NCI-H1105 treated with DMSO at 0.1 percent for 48 hours (cell line): ENCODE results near the gene BAD.
A peak's percentile ranks its signal among the peaks of the same experiment; 100 is the strongest.
"Not testable (repeated sequence)": the region's sequence is repeated elsewhere in the genome, so short reads cannot be mapped to it uniquely, and the experiment has no call there.

Source experiments
- DNase-seq: peaks from one replicate; lab custom pipeline; 2025; lab: John Stamatoyannopoulos, UW

The BAD gene

DNA sequence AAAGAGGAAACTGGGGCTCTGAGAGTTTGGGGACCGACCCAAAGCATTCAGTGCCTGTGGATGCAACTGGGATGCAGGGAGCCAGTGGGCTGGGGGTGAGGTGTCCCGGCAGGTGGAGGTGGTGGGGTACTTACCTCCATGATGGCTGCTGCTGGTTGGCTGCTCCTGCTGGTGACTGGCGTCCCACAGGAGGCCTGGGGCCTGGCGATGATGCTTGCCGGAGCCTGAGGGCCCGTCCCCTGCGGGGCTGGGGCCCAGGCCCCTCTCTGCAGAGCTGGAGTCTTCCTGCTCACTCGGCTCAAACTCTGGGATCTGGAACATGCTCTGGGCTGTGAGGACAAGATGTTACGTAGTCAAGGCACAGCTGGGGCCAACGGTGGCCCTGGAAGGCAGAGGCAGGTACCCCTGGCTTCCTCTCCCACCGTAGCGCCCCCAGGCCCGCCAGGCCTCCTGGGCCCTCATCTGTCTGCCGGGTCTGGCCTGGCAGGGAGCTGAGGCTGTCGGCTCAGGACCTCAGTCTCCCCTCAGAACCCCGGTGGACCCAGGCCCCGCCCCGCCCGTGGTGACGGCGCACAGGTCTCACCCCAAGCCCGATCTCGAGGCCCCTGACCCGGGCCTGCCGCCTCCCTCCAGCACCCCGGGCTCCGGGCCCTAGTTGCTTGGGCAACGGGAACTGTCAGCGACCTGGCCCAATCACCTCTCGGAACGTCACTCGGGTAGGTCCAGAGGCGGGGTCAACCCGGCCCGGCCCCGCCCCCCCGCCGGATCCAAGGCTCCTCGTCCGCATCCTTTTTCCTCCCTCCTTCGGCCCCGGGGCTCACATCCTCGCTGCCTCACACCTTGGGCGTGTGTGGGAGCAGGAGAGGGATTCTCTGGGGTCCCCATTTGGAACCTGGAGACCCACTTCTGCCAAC, at the start of gene BAD:
BAD (minus strand) TSS at position 618 of the 914 bp plus-strand sequence; CDS start at position 321, 297 bp downstream.
- peak; percentile 92 for DNase-seq

DNA sequence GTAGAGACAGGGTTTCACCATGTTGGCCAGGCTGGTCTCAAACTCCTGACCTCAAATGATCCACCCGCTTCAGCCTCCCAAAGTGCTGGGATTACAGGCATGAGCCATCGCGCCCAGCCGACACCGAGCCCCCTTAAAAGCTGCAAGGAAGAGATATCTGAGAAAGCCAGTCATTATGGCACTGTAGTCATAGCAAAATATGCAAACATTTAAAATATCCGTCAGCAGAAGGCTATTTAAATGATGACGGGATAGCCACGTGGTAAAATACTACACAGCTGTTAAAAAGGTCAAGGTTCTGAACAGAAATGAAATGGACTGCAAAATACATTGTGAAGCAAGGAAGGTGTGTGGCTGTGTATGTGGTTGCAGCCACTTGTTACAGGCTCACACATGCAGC, 49.1 kb upstream of the BAD start:
- no peak for DNase-seq

DNA sequence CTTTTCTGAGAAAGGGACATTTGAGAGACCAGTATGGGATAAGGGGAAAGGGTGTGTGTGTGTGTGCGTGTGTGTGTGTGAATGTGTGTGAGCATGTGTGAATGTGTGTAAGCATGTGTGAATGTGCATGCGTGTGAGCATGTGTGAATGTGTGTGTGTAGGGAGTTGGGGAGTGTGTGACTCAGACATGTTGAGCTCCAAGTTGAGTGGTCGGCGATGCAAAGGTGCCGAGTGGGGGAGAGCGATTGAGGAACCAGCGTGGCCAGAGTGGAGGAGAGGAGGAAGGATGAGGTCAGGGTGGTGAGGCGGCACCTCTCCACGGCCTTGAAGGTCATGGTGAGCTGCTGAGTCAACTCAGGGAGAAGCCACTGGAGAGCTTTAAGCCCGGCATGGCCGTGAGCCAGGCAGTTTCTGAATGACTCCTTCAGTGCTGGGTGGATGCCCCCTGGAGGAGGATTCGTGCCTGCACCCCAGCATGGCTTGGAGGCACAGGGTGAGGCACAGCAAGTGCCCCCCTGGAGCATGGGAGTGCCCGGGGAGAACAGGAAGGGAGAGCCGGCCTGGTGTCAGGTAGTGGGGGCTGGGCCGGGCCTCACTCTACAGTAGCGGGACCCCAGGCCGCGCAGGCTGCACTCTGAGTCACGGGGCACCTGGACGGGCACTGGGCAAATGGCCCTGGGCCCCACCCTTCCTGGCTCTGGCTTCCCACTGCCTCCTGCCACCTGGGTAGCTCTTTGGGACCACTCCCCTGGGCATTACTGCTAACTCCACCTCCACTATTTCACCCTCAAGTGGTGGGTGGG, 47.3 kb upstream of the BAD start:
- no peak for DNase-seq

DNA sequence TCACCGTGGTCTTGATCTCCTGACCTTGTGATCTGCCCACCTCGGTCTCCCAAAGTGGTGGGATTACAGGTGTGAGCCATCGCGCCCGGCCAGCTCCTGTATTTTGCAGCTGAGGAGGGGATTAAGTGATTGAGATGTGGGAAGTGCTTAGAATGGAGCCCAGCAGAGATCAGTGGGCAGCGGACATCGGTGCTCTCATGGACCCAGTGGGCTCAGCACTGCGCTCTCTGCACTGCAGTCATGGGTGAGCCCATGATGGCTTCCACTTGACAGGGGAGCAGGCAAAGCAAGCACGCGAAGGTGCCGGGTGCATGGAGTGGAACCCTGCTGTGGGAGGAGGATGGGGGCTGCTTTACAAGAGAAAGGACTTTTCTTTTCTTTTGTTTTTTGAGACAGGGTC, 46.4 kb upstream of the BAD start:
- DNase-seq = no peak

DNA sequence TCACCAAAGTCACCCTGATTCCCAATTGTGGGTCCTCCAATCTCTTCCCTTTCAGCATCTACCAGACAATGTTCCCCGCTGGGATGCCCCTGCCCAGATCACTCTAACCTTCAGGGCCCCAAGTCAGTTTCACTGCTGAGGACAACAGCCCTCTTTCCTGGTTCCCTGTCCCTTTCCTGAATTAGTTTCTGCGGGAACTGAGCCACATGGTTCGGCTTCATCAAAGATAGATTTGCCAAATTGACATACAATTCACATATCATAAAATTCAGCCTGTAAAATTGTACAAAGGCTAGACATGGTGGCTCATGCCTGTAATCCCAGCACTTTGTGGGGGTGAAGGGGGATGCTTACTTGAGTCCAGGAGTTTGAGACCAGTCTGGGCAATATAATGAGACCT, 43.5 kb upstream of the BAD start:
- no peak for DNase-seq

DNA sequence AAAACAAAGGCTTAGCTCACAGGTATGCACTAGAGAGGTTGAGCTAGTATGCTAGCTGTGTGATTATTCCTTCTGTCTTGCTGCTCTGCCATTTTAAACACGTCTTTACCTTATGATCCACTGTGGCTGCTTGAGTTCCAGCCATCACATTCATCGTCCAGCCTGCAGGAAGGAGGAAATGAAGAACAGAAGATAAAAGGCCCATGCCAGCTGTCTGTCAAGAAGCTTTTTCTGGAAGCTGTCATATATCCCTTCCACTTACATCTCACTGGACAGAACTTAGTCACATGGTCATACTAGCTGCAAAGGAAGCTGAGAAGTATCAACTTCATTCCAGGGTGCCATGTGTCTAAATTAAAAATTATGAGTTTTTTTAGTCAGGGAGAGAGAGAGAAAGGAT, 42.9 kb upstream of the BAD start:
- no peak for DNase-seq

DNA sequence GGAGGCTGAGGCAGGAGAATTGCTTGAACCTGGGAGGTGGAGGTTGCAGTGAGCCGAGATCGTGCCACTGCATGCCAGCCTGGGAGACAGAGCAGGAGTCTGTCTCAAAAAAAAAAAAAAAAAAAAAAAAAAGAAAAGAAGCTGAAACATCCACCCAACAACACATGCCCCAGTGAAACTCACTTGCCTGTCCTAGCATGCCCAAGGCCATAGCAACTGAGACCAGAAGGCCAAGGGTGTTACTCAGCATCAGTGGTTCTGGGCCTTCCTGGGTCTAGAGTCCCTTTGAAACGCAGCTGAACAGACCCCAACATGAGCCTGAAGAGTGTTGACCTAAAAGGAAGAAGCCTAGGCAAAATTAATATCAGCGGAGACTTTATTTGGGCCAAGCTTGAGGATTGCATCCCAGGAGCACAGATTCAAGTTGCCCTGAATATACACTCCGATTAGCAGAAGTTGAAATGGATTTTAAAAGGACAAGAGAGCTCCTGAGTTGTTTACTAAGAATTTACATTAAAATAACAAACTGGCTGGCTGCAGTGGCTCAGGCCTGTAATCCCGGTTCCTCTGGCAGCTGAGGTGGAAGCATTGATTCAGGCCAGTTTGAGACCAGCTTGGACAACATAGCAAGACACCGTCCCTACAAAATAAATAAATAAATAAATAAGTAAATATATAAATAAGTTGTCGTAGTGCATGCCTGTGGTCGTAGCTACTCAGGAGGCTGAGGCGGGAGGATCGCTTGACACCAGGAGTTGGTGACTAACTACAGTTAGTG, 40.4 kb upstream of the BAD start:
- DNase-seq = no peak

DNA sequence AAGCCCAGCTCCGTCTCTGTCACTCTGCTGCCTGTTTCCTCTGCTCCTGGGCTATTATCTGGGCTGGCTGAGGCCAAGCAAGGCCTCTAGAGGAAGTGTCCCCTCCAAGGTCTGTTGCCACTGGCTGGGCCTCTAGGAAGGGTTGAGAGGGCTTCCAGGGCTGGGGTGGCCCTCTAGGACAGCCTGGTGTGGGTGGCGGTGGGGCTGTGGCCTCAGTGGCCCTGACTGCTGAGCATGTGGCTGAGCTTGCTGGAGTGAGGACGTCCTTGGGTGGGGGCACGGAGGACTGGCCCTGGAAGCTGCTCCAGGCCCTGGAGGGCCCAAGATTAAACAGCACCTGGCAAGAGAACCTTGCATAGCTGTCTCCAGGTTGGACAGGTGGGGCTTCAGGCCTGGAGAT, 39.5 kb upstream of the BAD start:
- not testable (repeated sequence) for DNase-seq

DNA sequence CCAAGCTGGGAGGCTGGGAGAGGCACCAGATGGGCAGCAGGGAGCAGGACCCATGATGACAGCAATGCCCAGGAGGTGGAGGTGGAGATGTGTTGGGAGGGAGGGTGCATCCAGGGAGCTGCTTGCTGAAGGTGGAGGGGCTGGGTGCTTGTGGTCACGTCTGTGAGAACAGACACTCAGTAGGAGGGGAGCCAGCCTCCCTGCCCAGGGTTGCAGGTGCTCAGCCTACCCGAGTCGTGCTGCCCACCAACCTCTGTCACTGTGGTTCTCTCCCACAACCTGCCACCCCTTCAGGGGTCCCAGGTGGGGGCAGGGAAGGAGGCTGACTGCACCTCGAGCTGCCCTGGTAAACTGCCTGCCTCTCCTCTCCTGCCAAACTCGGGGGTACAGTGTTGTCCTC, 38.9 kb upstream of the BAD start:
- no peak for DNase-seq

DNA sequence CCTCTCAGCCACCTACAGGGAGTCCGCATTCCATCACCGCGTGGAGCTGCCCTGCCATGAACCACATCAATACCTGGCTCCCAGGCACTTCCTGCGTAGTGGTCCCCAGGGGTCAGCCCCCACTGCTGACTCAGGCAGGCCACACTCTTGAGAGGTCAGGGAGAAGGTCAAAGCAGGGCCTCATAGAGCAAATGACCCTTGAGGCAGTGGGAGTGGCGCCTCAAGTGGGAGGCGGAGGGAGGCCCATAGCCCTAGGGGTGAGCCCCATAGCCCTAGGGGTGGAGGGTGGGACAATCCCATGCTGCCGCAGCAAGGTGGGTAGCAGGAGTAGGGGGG, 38.4 kb upstream of the BAD start:
- no peak for DNase-seq

DNA sequence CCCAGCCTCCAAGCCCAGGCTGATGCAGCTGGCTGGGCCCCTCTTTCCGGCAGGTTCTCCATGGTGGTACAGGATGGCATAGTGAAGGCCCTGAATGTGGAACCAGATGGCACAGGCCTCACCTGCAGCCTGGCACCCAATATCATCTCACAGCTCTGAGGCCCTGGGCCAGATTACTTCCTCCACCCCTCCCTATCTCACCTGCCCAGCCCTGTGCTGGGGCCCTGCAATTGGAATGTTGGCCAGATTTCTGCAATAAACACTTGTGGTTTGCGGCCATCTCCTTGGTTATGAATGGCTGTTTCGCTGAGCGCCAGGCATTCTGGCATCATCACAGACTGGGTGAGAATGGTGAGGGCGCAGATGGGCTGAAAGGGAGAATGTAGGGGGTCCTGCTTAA, 37.1 kb upstream of the BAD start:
- DNase-seq = no peak

DNA sequence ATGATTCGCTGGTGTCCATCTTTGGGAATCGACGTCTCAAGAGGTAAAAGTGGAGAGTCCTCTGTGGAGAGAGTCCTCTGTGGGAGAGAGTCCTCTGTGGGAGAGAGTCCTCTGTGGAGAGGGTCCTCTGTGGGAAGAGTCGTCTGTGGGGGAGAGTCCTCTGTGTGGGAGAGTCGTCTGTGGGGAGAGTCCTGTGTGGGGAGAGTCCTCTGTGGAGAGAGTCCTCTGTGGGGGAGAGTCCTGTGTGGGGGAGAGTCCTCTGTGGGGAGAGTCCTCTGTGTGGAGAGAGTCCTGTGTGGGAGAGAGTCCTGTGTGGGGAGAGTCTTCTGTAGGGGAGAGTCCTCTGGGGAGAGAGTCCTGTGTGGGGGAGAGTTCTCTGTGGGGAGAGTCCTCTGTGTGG, 36.6 kb upstream of the BAD start:
- no peak for DNase-seq

DNA sequence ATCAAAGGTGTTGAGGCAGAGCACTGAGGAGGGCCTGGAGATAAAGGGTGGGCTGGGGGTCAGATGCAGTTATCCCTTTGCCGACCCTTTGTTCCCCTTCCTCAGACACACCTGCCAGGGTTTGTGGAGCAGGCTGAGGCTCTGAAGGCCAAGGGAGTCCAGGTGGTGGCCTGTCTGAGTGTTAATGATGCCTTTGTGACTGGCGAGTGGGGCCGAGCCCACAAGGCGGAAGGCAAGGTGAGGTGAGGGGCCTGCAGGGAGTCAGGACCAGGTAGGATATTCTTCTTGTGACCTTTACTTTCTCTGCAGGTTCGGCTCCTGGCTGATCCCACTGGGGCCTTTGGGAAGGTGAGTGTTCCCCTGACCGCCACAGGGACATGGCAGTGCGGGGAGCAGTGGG, 36.1 kb upstream of the BAD start:
- no peak for DNase-seq

DNA sequence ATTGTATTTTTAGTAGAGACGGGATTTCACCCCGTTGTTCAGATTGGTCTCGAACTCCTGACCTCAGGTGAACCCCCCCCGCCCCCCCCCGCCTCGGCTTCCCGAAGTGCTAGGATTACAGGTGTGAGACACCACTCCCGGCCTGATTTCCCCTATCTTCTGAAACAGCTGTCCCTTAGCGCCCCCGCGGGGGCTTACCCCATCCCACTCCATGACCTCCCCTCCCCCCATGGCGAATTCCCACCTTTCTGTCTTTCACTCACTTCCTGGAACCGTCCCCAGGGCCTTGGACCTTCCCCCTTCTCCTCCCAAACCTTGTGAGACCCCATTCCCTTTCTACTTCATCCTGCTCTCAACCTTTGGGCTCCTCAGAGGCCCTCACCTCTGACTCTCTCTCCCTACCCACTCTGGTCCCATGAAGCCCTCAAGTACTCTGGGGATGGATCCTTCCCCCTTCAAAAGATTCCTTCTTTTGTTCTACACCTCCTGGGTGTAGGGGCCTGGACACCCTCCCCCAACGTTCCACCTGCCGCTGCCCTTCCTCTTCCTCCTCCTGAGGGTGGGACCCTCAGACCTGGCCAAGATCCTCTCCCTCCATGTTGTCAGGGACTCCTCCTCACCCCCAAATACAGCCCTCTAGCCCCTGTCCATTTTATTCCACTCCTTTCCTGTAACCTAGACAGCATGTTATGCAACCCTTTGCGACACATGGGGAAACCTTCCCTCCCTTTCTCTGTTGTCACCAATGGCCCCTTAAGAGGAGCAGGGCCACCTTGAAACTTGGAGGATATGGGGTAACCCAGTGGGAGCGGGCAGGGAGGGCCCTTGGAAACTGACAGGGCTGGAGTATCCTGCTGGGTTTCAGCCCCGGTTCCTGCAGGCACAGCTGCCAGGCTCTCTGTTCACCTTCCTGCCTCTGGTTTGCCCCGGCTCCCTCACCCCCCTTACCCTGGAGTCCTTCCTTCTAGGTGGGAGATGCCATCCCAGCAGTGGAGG, 34.6 kb upstream of the BAD start:
- no peak for DNase-seq

DNA sequence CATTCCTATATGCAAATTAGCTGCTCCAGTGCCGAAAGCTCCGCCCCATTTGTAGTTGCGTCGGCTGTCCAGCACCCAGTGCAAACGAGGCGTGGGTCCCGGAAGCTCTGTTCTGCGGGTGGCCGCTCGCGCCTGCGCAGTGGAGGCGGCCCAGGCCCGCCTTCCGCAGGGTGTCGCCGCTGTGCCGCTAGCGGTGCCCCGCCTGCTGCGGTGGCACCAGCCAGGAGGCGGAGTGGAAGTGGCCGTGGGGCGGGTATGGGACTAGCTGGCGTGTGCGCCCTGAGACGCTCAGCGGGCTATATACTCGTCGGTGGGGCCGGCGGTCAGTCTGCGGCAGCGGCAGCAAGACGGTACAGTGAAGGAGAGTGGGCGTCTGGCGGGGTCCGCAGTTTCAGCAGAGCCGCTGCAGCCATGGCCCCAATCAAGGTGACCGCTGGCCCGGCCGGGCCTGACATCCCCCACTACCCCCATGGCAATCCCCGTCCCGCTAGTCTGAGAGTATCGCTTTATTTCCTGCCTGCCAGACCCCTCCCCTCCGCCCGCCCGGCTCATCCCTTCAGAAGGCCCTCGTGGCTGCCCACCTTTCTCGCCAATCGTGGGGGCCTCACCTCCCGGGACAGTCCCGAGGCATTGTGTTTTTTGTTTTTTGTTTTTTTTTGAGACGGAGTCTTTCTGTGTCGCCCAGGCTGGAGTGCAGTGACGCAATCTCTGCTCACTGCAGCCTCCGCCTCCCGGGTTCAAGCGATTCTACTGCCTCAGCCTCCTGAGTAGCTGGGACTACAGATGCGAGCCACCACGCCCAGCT, 33.7 kb upstream of the BAD start, which contains the start of gene PRDX5:
PRDX5 (plus strand) TSS at position 161 of the 805 bp plus-strand sequence; CDS start at position 256, 95 bp downstream.
- DNase-seq = peak; percentile 94

DNA sequence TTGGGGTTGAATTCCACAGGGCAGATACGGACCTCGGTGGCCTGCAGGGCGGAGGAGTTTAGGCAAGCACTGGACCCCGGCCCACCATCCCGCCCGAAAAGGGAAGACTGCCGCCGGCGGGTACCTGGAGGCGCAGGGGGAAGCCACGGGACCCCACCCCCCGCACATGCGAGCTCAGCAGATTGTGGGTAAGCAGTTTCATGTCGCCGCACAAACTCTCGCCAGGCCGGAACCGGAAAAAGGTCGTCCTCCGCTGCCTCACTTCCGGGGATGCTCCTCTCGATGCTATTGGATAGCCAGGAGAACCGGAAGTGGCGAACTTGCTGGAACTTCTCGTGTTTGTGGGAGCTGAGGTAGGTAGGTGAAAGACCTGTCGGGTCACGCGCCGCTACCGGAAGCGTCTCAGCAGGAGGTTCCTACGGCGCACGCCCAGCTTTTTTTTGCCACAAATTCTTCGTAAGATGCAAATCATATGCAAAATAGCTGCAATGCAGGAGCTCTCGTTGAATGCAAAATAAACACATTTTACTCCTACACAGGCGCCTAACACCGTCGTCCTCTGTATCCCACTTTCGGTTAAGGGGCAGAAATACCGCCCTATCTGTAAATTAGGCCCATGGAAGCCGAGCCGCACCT, 33.0 kb upstream of the BAD start, which contains the start of gene TRMT112:
TRMT112 (minus strand) TSS at position 235 of the 636 bp plus-strand sequence; CDS start at position 202, 33 bp downstream.
- peak; percentile 98 for DNase-seq

DNA sequence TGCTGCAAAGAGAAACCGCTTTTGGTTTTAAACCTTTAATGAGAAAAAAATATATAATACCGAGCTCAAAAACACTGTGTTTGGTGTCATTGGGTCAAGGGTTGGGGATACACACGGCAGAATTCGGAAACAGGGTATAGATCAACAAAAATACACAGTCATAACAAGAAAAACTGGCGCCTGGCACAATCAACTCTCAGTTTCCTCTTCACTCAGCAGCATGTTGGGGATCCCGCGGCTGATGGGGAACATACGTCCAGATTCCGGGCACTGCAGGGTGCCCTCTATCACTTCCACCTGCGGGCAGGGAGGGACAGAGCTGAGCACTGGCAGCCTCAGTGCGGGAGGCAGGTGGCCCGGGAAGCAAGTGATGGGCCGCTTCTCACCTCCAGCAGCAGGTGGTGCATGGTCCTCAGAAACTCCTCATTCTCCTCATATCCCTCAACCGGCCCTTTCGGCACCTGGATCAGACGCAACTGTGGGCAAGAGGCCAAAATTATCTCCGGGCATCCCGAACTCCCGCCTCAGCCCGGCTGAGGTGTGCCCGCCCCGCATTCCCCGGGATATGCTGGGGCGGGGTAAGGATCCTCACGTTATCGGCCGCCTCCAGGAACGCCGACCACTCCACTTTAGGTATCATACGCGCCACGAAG, 32.3 kb upstream of the BAD start:
- peak; percentile 73 for DNase-seq

DNA sequence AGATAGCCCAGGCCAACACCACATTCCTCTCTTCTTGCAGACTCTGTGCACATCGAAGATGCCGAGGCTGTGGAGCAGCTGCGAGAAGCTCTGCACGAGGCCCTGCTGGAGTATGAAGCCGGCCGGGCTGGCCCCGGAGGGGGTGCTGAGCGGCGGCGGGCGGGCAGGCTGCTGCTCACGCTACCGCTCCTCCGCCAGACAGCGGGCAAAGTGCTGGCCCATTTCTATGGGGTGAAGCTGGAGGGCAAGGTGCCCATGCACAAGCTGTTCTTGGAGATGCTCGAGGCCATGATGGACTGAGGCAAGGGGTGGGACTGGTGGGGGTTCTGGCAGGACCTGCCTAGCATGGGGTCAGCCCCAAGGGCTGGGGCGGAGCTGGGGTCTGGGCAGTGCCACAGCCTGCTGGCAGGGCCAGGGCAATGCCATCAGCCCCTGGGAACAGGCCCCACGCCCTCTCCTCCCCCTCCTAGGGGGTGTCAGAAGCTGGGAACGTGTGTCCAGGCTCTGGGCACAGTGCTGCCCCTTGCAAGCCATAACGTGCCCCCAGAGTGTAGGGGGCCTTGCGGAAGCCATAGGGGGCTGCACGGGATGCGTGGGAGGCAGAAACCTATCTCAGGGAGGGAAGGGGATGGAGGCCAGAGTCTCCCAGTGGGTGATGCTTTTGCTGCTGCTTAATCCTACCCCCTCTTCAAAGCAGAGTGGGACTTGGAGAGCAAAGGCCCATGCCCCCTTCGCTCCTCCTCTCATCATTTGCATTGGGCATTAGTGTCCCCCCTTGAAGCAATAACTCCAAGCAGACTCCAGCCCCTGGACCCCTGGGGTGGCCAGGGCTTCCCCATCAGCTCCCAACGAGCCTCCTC, 31.4 kb upstream of the BAD start:
- not testable (repeated sequence) for DNase-seq
